ENCODE results near the gene USP25.

DNA sequence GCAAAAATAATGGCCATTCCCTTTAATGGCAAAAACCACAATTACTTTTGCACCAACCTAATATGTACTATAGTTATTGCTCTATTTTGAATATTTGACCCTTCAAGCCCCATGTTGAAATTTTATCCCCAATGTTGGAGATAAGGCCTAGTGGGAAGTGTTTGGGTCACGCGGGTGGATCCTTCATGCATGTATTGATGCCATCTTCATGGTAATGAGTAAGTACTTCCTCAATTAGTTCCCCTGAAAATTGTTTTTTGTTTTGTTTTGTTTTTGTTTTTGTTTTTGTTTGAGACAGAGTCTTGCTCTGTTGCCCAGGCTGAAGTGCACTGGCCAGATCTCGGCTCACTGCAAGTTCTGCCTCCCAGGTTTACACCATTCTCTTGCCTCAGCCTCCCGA is 9.8 kb upstream of the USP25 start:
- TF ChIP-seq EP300 (IDR thresholded peaks at IDR 0.05) (no peak), POLR2AphosphoS5 (IDR thresholded peaks at IDR 0.05) (no peak)
- TF ChIP-seq, protein P1, sequence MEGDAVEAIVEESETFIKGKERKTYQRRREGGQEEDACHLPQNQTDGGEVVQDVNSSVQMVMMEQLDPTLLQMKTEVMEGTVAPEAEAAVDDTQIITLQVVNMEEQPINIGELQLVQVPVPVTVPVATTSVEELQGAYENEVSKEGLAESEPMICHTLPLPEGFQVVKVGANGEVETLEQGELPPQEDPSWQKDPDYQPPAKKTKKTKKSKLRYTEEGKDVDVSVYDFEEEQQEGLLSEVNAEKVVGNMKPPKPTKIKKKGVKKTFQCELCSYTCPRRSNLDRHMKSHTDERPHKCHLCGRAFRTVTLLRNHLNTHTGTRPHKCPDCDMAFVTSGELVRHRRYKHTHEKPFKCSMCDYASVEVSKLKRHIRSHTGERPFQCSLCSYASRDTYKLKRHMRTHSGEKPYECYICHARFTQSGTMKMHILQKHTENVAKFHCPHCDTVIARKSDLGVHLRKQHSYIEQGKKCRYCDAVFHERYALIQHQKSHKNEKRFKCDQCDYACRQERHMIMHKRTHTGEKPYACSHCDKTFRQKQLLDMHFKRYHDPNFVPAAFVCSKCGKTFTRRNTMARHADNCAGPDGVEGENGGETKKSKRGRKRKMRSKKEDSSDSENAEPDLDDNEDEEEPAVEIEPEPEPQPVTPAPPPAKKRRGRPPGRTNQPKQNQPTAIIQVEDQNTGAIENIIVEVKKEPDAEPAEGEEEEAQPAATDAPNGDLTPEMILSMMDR (IDR thresholded peaks at IDR 0.05) = no peak
